Ovary (tissue), 3 donors: ENCODE measurements around the gene PIEZO1.

Experiments used
- EP300 ChIP-seq: sonication (generic); formaldehyde crosslinking; IDR thresholded peaks from one replicate; pipeline ENCODE4 v1.6.1; 2017; ENCODE audit warnings: antibody characterized with exemption
- POLR2A ChIP-seq: fragments of 450-650 bp; IDR thresholded peaks from one replicate; pipeline ENCODE4 v1.6.1; 2017; ENCODE audit warnings: antibody characterized with exemption, mild to moderate bottlenecking, moderate library complexity
- TF ChIP-seq, protein P1 (sequence below), 3 donors: fragments of 450-650 bp in 2 of 3; fragments of 200-600 bp in 1 of 3; IDR thresholded peaks; one replicate each; pipeline versions ENCODE4 v1.5.1 to v1.8.0; 2016 to 2022; ENCODE audit warnings: antibody characterized with exemption in 3 of 3, mild to moderate bottlenecking in 1 of 3
- donor health status: DM: no; HTN: no; CAD: no.

DNA sequence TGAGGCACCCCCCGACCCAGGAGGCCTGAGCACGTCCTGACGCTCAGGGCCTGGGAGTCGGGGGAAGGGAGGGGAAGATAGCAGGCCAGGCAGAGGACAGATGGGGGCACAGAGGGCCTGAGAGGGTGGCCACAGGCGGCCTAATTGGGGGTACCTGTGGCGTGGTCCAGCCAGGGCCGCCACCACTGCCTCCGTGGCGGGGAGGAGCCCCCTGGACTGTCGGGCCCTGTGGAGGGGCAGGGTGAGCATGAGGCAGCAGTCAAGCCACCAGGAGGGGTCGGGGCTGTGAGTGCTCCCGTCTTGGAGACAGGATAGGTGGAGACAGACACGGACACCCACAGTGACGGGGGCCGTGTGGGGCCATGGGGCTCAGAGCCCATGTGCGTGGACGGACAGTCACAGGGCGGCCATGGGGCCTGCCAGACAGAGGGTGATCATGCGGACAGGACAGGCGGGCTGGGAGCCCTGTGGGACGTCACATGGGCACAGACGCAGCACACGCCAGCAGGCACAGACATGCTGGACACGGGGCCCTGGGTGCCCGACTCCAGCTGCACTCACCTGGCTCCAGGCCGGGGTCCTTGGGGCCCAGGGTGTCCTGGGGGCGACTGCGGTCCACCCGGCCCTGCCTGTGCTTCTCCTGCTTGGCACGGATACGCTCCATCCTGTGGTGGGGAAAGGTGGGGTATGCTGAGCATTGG is 60.0 kb downstream of the PIEZO1 start:
- TF ChIP-seq, protein P1, sequence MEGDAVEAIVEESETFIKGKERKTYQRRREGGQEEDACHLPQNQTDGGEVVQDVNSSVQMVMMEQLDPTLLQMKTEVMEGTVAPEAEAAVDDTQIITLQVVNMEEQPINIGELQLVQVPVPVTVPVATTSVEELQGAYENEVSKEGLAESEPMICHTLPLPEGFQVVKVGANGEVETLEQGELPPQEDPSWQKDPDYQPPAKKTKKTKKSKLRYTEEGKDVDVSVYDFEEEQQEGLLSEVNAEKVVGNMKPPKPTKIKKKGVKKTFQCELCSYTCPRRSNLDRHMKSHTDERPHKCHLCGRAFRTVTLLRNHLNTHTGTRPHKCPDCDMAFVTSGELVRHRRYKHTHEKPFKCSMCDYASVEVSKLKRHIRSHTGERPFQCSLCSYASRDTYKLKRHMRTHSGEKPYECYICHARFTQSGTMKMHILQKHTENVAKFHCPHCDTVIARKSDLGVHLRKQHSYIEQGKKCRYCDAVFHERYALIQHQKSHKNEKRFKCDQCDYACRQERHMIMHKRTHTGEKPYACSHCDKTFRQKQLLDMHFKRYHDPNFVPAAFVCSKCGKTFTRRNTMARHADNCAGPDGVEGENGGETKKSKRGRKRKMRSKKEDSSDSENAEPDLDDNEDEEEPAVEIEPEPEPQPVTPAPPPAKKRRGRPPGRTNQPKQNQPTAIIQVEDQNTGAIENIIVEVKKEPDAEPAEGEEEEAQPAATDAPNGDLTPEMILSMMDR (IDR thresholded peaks at IDR 0.05) = no peak
- TF ChIP-seq POLR2A (no peak), EP300 (no peak)
